HL-60 (cell line): ENCODE results near the gene TRUB1.
"Not testable (repeated sequence)": the region's sequence is repeated elsewhere in the genome, so short reads cannot be mapped to it uniquely, and the experiment has no call there.

Experiments
- DNase-seq, 2 experiments: peaks; one replicate each; pipeline ENCODE4 v3.0.0-alpha.2; 2010 to 2020; ENCODE audit warnings: low read depth in 1 of 2, low spot score in 1 of 2
- H3K27ac ChIP-seq: fragments of 250-450 bp; sonication (Bioruptor Pico); replicated peaks from 2 replicates; pipeline ENCODE4 v1.5.1; 2020; ENCODE audit warnings: mild to moderate bottlenecking, moderate library complexity
- H3K27me3 ChIP-seq: fragments of 250-450 bp; sonication (Bioruptor Pico); 2 replicates; pipeline ENCODE4 v1.5.1; 2021; ENCODE audit warnings: mild to moderate bottlenecking, moderate library complexity; ENCODE audit not compliant: insufficient read depth, poor library complexity, severe bottlenecking
- H3K4me3 ChIP-seq: replicated peaks from 2 replicates; pipeline ENCODE4 v1.5.1; 2011; ENCODE audit warnings: mild to moderate bottlenecking, control low read depth, low read length; ENCODE audit not compliant: insufficient read depth
- GABPA ChIP-seq: IDR thresholded peaks from 2 replicates; pipeline ENCODE4 v1.6.1; 2012; ENCODE audit warnings: low read depth
- POLR2AphosphoS5 ChIP-seq: IDR thresholded peaks from 2 replicates; pipeline ENCODE4 v1.6.1; 2012; ENCODE audit warnings: low read depth
- SPI1 ChIP-seq: IDR thresholded peaks from 2 replicates; pipeline ENCODE4 v1.6.1; 2012; ENCODE audit warnings: low read depth, mild to moderate bottlenecking, borderline replicate concordance
- TF ChIP-seq, protein P1 (sequence below): IDR thresholded peaks from 2 replicates; pipeline ENCODE4 v1.6.1; 2012; ENCODE audit warnings: low read depth; ENCODE audit not compliant: insufficient replicate concordance
- TF ChIP-seq, protein P2 (sequence below): IDR thresholded peaks from one replicate; pipeline ENCODE4 v1.5.1; 2011; ENCODE audit warnings: low read length, control low read depth, inconsistent platforms; ENCODE audit not compliant: insufficient read depth

TRUB1 gene

DNA sequence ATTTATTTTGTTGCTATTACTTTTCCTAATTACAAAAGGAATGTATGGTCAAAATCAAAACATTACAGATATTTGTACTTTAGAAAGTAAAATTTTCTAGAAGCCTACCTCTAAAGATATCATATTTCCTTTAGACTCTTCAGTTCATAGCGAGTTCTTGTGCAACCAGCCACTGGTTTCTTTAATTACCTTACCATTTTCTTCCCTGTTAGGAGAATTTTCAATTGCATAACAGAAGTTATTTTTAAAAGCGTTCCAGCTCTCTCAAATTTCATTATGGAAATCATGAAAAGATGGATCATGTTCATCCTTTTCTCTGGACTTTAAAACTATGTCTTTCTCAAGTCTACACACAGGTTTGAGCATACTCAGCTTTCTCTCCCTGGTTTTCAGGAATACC lies 5.0 kb upstream of the TRUB1 start:
- Histone ChIP-seq H3K4me3 (no peak overlapping the region), H3K27me3 (no peaks in the 10 kb centered on the region), H3K27ac (no peak overlapping the region)
- DNase-seq = no peak
- TF ChIP-seq, protein P1, sequence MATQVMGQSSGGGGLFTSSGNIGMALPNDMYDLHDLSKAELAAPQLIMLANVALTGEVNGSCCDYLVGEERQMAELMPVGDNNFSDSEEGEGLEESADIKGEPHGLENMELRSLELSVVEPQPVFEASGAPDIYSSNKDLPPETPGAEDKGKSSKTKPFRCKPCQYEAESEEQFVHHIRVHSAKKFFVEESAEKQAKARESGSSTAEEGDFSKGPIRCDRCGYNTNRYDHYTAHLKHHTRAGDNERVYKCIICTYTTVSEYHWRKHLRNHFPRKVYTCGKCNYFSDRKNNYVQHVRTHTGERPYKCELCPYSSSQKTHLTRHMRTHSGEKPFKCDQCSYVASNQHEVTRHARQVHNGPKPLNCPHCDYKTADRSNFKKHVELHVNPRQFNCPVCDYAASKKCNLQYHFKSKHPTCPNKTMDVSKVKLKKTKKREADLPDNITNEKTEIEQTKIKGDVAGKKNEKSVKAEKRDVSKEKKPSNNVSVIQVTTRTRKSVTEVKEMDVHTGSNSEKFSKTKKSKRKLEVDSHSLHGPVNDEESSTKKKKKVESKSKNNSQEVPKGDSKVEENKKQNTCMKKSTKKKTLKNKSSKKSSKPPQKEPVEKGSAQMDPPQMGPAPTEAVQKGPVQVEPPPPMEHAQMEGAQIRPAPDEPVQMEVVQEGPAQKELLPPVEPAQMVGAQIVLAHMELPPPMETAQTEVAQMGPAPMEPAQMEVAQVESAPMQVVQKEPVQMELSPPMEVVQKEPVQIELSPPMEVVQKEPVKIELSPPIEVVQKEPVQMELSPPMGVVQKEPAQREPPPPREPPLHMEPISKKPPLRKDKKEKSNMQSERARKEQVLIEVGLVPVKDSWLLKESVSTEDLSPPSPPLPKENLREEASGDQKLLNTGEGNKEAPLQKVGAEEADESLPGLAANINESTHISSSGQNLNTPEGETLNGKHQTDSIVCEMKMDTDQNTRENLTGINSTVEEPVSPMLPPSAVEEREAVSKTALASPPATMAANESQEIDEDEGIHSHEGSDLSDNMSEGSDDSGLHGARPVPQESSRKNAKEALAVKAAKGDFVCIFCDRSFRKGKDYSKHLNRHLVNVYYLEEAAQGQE = no peak
- TF ChIP-seq SPI1 = no peak
- TF ChIP-seq, protein P2, sequence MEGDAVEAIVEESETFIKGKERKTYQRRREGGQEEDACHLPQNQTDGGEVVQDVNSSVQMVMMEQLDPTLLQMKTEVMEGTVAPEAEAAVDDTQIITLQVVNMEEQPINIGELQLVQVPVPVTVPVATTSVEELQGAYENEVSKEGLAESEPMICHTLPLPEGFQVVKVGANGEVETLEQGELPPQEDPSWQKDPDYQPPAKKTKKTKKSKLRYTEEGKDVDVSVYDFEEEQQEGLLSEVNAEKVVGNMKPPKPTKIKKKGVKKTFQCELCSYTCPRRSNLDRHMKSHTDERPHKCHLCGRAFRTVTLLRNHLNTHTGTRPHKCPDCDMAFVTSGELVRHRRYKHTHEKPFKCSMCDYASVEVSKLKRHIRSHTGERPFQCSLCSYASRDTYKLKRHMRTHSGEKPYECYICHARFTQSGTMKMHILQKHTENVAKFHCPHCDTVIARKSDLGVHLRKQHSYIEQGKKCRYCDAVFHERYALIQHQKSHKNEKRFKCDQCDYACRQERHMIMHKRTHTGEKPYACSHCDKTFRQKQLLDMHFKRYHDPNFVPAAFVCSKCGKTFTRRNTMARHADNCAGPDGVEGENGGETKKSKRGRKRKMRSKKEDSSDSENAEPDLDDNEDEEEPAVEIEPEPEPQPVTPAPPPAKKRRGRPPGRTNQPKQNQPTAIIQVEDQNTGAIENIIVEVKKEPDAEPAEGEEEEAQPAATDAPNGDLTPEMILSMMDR = no peak
- no peak for TF ChIP-seq GABPA
- no peak for TF ChIP-seq POLR2AphosphoS5

DNA sequence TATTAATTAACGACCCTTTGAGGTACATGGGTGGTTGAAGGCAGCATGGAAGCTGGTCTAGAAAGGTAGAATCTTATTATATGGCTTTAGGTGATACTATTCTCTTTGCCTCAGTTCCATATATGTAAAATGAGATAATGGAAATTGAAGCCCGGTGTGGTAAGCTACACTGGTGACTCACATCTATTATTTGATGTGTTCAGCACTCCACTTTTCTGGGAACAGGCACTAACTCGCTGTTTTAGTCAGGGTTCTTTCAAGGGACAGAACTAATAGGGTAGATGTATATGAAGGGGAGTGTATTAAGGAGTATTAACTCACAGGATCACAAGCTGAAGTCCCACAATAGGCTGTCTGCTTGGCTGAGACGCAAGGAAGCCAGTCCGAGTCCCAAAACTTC lies 4.4 kb upstream of the TRUB1 start:
- no peak overlapping the region for H3K4me3 ChIP-seq

DNA sequence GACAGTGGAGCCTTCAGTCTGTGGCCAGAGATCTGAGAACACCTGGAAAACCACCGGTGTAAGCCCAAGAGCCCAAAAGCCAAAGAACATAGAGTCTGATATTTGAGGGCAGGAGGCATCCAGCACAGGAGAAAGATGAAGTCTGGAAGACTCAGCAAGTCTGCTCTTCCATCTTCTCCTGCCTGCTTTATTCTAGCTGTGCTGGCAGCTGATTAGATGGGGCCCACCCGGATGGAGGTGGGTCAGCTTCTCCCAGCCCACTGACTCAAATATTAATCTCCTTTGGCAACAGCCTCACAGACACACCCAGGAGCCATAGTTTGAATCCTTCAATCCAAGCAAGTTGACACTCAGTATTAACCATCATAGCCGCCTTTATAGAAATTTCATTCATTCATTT lies 4.0 kb upstream of the TRUB1 start:
- H3K4me3 ChIP-seq, H3K27ac ChIP-seq, DNase-seq, H3K27me3 ChIP-seq: not testable (repeated sequence)

More for the DNA sequence above, 4.4 kb upstream of the TRUB1 start:
- no peak for DNase-seq
- Histone ChIP-seq H3K27me3 (no peaks in the 10 kb centered on the region), H3K27ac (no peak overlapping the region)
- TF ChIP-seq, protein P2 = no peak
- TF ChIP-seq GABPA = no peak
- TF ChIP-seq POLR2AphosphoS5 = no peak
- TF ChIP-seq SPI1 = no peak
- TF ChIP-seq, protein P1 = no peak

DNA sequence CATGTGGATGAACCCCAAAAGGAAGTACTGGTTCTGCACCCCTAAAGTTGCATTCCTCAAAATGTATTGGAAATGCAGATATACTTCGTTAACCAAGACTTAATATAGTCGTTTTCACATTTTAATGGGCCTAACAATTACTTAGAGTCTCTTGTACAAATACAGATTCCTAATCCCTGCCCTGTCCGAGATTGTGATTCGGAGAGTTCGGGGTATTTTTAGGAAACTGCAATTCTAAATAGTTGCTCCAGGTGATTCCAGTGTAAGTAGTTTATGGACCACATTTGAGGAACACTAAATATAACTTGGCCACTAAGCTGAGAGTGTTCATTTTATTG lies 830 bp downstream of the TRUB1 start:
- peak overlapping the region; percentile 90 for H3K27ac ChIP-seq
- DNase-seq = no peak
- peak overlapping the region; percentile 92 for H3K4me3 ChIP-seq
- no peaks in the 10 kb centered on the region for H3K27me3 ChIP-seq
- TF ChIP-seq, protein P2 = no peak
- TF ChIP-seq, protein P1 = no peak
- TF ChIP-seq POLR2AphosphoS5 (no peak), GABPA (no peak), SPI1 (no peak)
